ENCODE data around the gene RALGAPA2.
"Not testable (repeated sequence)": the region's sequence is repeated elsewhere in the genome, so short reads cannot be mapped to it uniquely, and the experiment has no call there.

Gene RALGAPA2

DNA sequence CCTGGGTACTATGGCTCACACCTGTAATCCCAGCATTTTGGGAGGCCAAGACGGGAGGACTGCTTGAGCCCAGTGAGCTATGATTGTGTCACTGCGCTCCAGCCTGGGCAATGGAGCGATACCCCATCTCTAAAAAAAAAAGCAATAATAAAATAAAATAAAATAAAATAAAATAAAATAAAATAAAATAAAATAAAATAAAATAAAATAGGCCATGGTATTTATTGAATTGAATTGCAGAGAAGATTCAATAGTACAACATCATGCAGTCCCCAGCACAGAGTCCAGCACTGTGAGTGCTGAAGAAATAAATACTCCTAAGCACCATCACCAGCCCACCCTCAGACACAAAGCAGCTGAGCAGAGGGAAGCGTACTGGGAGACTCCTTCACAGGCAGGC, 144.7 kb downstream of the RALGAPA2 start:
- no peak for DNase-seq

DNA sequence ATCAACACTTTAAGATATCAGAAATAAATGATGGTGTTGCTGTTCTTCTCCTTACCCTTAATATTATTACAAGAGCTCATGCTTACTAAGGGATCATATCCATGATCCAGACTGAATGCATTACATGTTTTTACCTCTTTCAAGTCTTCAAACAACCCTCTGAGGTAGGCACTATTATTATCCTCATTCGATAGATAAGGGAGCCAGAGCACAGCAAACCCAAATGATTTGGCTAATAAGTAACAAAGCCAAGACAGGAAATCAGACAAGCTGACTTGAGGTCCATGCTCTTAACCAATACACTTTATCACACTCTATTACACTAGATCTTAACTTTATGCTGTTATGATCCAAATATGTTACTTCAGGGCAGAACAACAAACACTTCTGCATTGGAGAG, 145.9 kb downstream of the RALGAPA2 start:
- DNase-seq, result no peak

DNA sequence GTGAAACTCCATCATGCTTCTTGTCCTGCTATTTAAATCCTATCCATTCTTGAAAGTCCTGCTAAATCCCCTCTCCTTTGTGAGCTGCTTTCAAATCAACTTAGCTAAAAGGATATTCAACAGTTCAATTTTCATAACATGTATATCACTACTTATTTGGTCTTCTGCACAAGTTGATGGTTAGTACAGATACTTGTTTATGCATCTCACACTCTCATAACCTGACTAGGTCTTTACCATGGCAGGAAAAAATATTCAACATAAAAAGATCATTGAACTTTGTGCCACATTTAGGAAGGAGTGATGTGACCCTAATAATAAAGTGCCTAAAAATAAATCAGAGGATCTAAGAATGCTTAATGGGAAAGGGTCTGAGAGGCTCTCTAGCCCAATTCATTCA, 148.2 kb downstream of the RALGAPA2 start:
- no peak for DNase-seq

DNA sequence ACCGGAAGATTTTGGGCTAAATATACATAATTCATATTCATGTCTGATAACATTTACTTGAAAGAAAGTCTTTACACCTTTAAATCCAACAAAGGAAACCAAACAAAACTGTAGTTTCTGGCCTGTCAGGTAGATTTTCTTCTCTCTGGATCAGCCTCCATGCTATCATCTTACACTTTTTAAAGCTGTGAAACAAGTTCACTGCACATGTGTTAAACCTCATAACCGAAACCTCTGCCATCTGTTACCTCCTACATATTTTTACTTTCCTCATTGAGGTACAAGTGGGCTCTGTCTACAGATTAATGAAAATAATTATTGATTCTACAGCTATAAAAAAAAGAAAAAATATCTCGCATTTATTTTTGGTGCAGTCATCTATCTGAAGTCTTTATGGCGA, 149.9 kb downstream of the RALGAPA2 start:
- no peak for DNase-seq

GRCh38 chr20:20561841-20562240, 150.6 kb downstream of the RALGAPA2 start:
- no peak for DNase-seq

DNA sequence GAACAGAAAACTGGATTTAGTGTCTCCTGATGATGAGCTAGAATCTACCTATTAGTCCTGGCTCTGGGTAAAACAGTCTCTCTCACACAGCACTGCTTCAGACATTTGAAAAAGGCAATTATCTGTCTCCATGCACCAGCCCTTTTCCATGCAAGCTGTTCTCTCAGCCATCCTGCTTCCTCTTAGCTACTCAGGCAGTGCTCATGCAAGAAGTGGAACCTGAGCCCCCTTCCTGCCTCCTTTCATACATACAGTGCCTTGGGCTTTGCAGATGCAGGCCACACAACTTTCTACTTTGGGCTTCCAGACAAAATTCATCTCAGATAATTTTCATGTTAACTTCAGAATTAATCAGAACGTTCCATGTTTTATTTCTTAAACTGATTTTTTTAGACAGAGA, 151.3 kb downstream of the RALGAPA2 start:
- no peak for DNase-seq

DNA sequence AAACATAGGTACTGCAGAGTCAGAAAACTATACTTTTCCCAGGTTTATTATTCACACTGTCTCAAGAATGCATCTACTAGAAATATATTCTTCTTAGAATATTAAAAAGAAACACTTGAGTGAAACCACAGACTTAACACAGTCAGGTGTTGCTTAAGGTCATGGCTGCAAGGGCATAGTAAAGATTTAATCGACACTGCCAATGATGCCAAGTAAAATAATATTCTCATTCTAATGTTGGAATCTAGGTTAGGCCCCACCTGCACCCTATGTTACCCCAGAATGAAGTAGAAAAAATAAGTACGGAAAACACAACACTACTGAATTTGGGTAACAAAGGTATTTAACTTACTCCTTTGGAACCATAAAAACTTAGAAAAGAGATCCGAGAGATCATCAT, 155.0 kb downstream of the RALGAPA2 start:
- no peak for DNase-seq

DNA sequence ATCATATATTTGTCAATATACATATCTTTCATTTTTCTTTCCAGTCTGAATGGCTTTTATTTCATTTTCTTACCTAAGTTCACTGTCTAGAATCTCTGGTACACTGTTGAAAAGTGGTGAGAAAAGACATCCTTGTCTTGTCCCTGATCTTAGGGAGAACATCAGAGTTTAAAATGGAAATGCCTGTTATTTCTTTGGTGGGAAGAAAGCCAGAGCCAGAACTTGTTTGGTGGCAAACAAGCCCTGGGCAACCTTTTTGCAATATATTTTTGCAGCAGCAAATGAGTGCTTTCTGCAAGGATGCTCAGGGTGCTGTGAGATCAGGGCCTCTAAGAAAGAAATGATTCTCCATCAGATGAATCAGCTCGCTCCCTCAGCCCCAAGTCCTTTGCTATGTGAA, 156.6 kb downstream of the RALGAPA2 start:
- no peak for DNase-seq

DNA sequence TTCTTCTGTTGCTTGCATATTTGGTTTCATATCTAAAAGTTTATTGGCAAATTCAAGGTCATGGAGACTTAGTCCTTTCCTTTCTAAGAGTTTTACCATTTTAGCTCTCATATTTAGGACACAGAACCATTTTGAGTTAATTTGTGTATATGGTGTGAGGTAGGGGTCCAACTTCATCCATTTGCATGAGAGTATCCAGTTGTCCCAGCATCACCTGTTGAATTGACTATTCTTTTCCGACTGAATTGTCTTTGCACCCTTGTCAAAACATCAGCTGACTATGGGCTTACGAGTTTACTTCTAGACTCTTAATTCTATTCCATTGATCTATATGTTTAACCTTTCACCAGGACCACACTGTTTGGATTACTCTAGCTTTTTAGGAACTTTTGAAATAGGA, 157.5 kb downstream of the RALGAPA2 start:
- DNase-seq, result no peak

- no peak for DNase-seq
These were observed 158.9 kb downstream of the RALGAPA2 start for GRCh38 chr20:20553541-20553940.

GRCh38 chr20:20552076-20552475, 160.4 kb downstream of the RALGAPA2 start:
- no peak for DNase-seq

DNA sequence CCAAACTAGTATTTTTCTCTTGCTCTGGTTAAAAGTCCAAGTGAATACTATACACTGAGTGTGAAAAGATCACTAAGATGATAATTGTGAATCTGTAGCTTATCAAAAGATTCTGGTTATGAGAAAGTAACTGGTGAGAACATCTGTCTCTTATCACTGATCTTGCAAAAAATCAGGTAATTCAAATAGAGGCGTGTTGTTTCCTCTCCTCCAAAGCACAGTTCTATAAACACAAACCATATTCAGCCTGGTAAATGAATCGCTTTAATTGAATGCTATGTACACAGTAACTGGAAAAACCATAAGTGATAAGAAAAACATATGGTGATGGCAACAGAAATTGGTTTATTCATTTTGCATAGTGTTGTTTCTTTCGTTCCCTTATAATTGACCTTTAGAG, 161.0 kb downstream of the RALGAPA2 start:
- no peak for DNase-seq

DNA sequence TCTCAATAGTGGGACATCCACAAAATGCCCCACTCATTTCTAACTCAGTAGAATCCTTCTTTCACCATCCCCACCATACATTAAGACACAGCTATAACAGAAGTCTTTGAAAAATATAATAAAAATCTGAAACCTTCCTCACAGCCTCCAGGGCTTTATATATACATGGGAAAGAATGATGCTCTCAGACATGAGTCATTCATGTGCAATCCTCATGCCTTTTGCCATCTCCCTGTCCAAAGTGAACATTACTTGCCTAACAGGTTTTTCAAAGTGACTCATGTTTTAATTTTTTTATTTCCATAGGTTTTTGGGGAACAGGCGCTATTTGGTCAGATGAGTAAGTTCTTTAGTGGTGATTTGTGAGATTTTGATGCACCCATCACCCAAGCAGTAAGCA, 162.7 kb downstream of the RALGAPA2 start:
- no peak for DNase-seq

DNA sequence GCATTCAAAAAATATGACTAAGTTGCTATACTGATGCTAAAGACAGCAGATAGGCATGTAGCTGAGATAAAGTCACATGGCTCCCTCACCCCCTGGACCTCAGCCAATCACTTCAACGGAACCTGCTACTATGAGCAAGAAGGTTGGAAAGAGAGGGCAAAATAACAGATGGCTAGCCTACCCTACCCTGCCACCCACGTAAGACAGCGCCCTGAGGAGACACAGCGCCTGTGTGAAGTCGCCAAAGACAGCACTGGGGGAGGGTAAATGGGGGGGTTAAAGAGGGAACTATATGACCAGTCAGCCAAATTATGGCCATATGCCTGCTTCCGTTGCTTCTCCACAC, 163.2 kb downstream of the RALGAPA2 start:
- no peak for DNase-seq

DNA sequence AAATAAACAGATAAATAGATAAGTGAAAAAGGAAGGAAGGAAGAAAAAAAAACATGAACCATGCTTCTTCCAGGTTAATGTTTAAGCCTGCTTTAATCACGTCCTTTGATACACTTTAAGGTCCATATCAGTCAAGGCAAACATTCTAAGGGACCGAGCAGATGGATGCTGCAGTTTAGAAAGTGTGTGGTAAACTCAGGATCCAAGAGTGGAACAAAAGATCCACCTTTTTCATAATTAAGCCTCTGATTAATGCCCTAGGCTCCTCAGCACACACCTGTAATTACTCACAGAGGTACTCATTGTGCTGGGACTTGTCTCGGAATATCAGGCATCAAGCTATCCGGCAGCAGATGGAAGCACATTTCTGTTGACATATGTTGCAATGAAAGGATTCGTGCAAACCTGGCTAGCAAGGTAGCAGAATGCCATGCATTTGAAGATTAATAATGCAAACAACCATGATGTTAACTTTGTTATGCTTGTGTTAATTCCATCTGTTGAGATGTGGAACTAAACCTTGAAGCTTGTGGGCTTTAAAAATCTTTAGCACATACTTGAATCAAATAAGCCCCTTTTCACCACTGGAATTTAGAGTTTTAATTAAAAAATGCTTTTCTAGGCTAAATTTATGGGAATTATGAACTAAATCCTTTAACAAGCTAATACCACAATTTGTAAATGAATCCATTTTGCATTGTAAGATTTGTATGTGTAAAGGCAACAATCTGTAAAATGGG, 163.7 kb downstream of the RALGAPA2 start:
- DNase-seq, result no peak

DNA sequence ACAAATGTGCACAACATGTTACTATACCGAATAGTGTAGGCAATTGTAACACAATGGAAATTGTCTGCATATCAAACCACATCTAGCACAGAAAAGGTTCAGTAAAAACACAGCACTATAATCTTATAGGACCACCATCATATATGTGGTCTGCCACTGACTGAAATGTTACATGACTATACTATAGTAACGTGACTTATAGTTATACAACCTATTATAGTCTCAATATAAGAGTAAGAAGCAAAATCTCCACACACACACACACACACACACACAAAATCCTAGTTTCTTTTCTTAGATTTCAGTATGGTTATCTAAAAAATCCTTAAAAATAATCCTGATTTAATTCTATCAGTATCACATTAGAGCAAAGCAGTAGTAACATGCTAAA, 164.6 kb downstream of the RALGAPA2 start:
- no peak for DNase-seq

GRCh38 chr20:20547221-20547875, 165.1 kb downstream of the RALGAPA2 start:
- DNase-seq, result no peak

- DNase-seq, result no peak
These were observed 166.0 kb downstream of the RALGAPA2 start for GRCh38 chr20:20546402-20546801.

- DNase-seq, result not testable (repeated sequence)
These were observed 169.1 kb downstream of the RALGAPA2 start for GRCh38 chr20:20543348-20543747.

- no peak for DNase-seq
These were observed 176.1 kb downstream of the RALGAPA2 start for GRCh38 chr20:20536240-20536933.

GRCh38 chr20:20535051-20535450, 177.4 kb downstream of the RALGAPA2 start:
- no peak for DNase-seq

- DNase-seq, result no peak
These were observed 181.2 kb downstream of the RALGAPA2 start for GRCh38 chr20:20531283-20531682.

- DNase-seq, result no peak
These were observed 181.9 kb downstream of the RALGAPA2 start for GRCh38 chr20:20530428-20531151.

DNA sequence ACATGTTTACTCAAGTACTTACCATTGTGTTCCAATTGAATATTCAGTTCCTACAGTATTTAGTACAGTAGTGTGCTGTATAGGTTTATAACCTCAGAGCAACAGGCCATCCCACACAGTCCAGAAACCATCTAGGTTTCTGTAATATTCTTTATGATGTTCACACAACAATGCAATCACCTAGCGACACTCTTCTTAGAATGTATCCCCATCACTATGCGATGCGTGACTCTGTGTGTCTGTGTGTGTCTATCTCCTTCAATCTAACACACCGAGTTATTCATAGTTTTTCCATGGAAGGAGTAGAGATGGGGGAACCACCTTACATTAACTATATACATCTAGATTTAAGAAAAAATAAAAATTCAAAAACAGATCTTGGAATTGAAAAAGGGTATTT, 182.8 kb downstream of the RALGAPA2 start:
- no peak for DNase-seq

Data from SW 1271 (cell line).